ENCODE results near the gene RAC3.
A peak's percentile ranks its signal among the peaks of the same experiment; 100 is the strongest.

RAC3 gene

GRCh38 chr17:82065638-82066303 lies 34.3 kb downstream of the RAC3 start, which contains the start of gene DUS1L:
DUS1L (minus strand) TSS chr17:82065804; CDS start chr17:82065059, 745 bp downstream.
- peak within 1 kb of the TSS; percentile 27 to 84 (median 65) for H3K27ac Mint-ChIP-seq
- H3K36me3 Mint-ChIP-seq (ENCODE audit: low read depth), result no peaks in the 10 kb centered on the region
- TF ChIP-seq, protein P1, sequence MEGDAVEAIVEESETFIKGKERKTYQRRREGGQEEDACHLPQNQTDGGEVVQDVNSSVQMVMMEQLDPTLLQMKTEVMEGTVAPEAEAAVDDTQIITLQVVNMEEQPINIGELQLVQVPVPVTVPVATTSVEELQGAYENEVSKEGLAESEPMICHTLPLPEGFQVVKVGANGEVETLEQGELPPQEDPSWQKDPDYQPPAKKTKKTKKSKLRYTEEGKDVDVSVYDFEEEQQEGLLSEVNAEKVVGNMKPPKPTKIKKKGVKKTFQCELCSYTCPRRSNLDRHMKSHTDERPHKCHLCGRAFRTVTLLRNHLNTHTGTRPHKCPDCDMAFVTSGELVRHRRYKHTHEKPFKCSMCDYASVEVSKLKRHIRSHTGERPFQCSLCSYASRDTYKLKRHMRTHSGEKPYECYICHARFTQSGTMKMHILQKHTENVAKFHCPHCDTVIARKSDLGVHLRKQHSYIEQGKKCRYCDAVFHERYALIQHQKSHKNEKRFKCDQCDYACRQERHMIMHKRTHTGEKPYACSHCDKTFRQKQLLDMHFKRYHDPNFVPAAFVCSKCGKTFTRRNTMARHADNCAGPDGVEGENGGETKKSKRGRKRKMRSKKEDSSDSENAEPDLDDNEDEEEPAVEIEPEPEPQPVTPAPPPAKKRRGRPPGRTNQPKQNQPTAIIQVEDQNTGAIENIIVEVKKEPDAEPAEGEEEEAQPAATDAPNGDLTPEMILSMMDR (IDR thresholded peaks at IDR 0.05; ENCODE audit: unreplicated experiment in 3 of 3), result no peak
- H3K4me3 Mint-ChIP-seq, result peak within 1 kb of the TSS; percentile 82 to 89 (median 86)
- H3K4me1 Mint-ChIP-seq, result no peaks in the 10 kb centered on the region
- no peaks in the 10 kb centered on the region for H3K27me3 Mint-ChIP-seq (ENCODE audit: low read depth)
- H3K9me3 Mint-ChIP-seq, result no peaks in the 10 kb centered on the region

- no peak overlapping the region for H3K4me3 Mint-ChIP-seq
- no peaks in the 10 kb centered on the region for H3K36me3 Mint-ChIP-seq (ENCODE audit: low read depth)
- peaks cover 9% of the 10 kb centered on the region for H3K27me3 Mint-ChIP-seq (ENCODE audit: low read depth)
- TF ChIP-seq, protein P1 (IDR thresholded peaks at IDR 0.05; ENCODE audit: unreplicated experiment in 3 of 3), result no peak
- H3K27ac Mint-ChIP-seq, result no peak overlapping the region
- no peaks in the 10 kb centered on the region for H3K9me3 Mint-ChIP-seq
- H3K4me1 Mint-ChIP-seq, result no peaks in the 10 kb centered on the region
Measured at GRCh38 chr17:82070611-82071010, 39.1 kb downstream of the RAC3 start.

- peaks cover 8% of the 10 kb centered on the region for H3K4me1 Mint-ChIP-seq
- TF ChIP-seq, protein P1 (IDR thresholded peaks at IDR 0.05; ENCODE audit: unreplicated experiment in 3 of 3), result no peak
Measured at GRCh38 chr17:82072827-82073226, 41.3 kb downstream of the RAC3 start.

GRCh38 chr17:82073446-82073845 lies 42.0 kb downstream of the RAC3 start:
- Mint-ChIP-seq H3K4me3 (no peak overlapping the region), H3K27me3 (ENCODE audit: low read depth) (peaks cover 9% of the 10 kb centered on the region), H3K9me3 (no peaks in the 10 kb centered on the region), H3K4me1 (peaks cover 13% of the 10 kb centered on the region), H3K36me3 (ENCODE audit: low read depth) (peaks cover 7% of the 10 kb centered on the region), H3K27ac (no peak overlapping the region)
- TF ChIP-seq, protein P1 (IDR thresholded peaks at IDR 0.05; ENCODE audit: unreplicated experiment in 3 of 3), result no peak

More at GRCh38 chr17:82072827-82073226, 41.3 kb downstream of the RAC3 start:
- no peak overlapping the region for H3K4me3 Mint-ChIP-seq
- peaks cover 1% of the 10 kb centered on the region for H3K36me3 Mint-ChIP-seq (ENCODE audit: low read depth)
- H3K27ac Mint-ChIP-seq, result no peak overlapping the region
- H3K27me3 Mint-ChIP-seq (ENCODE audit: low read depth), result peaks cover 9% of the 10 kb centered on the region
- no peaks in the 10 kb centered on the region for H3K9me3 Mint-ChIP-seq

DNA sequence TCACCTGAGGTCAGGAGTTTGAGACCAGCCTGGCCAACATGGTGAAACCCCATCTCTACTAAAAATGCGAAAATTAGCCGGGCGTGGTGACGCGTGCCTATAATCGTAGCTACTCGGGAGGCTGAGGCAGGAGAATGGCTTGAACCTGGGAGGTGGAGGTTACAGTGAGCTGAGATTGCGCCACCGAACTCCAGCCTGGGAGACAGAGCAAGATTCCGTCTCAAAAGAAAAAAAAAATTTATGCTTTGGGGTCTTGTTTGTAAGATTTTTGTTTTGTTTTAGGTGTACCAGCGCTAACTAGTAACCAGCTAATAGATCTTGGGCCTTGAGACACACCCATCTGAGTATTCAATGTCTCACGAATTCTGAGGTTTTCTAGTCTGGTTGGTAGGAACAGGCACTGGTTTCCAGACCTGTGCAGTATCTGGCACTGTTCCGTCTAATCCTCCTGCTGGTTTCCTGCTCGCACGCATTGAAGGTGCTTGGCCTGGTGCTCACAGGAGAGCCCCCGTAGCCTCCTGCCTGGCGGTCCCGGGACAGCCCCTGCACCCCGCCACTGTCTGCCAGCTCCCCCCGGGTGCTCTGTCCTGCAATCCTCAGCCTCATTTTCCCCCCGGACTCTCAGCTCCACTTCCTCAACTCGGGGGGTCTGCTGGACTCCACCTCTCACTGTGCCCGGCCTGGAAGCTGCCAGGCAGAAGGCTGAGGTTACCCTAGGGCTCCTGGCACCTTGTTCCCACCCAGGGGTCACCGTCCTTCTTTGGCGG lies 44.7 kb downstream of the RAC3 start:
- Mint-ChIP-seq H3K4me1 (peaks cover 13% of the 10 kb centered on the region), H3K27ac (peak overlapping the region; percentile 48 to 73 (median 48)), H3K27me3 (ENCODE audit: low read depth) (peaks cover 9% of the 10 kb centered on the region), H3K4me3 (no peak overlapping the region), H3K9me3 (no peaks in the 10 kb centered on the region), H3K36me3 (ENCODE audit: low read depth) (peaks cover 11% of the 10 kb centered on the region)
- TF ChIP-seq, protein P1 (IDR thresholded peaks at IDR 0.05; ENCODE audit: unreplicated experiment in 3 of 3), result no peak
